LNCAP (cell line): Measurements from ENCODE around the gene DEAF1.
A peak's percentile ranks its signal among the peaks of the same experiment; 100 is the strongest.

Experiments used
- TF ChIP-seq, protein P1 (sequence below): fragments of 450-650 bp; IDR thresholded peaks from 2 replicates; pipeline ENCODE4 v1.5.1; 2017; ENCODE audit warnings: mild to moderate bottlenecking

The DEAF1 gene

DNA sequence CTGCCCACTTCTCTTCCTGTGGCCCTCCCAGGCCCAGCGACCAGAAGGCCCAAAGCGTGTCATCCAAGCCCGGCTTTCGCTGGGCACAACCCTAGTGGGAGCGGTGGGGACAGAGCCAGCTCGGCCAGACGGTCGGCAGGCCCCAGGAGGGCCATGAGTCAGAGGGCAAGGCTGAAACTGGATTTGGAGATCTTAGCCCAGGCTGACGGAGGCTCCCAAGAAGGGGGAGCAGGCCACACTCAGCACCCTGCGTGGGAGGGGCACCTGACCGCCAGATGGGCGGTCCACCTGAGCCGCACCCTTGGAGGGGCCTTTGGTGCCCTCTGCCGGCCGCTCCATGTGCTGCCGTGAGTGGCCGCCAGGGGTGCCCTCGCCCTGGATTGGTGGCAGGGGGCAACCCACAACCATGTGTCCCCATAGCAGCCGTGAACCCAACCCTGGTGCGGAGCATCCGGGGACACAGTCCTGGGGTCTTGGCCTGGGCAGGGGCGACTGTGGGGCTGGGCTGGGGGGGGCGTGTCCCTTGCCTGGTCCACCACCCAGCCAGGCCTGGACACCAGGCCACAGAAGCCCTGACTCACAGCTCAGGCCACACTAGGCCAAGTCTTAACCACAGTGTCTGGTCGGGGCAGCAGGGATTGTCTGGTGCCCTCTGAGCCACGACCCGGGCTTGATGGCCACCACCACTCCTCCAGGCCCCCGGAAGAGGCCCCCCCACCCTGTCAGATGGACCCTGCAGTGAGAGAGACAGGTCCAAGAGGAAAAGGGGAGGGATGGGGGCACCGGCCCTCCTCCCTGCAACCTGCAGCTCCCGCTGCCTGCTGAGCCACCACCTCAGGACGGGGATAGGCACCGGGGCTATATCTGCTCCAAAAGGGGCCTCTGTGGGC lies 33.1 kb upstream of the DEAF1 start:
- TF ChIP-seq, protein P1, sequence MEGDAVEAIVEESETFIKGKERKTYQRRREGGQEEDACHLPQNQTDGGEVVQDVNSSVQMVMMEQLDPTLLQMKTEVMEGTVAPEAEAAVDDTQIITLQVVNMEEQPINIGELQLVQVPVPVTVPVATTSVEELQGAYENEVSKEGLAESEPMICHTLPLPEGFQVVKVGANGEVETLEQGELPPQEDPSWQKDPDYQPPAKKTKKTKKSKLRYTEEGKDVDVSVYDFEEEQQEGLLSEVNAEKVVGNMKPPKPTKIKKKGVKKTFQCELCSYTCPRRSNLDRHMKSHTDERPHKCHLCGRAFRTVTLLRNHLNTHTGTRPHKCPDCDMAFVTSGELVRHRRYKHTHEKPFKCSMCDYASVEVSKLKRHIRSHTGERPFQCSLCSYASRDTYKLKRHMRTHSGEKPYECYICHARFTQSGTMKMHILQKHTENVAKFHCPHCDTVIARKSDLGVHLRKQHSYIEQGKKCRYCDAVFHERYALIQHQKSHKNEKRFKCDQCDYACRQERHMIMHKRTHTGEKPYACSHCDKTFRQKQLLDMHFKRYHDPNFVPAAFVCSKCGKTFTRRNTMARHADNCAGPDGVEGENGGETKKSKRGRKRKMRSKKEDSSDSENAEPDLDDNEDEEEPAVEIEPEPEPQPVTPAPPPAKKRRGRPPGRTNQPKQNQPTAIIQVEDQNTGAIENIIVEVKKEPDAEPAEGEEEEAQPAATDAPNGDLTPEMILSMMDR, result peak; percentile 92

DNA sequence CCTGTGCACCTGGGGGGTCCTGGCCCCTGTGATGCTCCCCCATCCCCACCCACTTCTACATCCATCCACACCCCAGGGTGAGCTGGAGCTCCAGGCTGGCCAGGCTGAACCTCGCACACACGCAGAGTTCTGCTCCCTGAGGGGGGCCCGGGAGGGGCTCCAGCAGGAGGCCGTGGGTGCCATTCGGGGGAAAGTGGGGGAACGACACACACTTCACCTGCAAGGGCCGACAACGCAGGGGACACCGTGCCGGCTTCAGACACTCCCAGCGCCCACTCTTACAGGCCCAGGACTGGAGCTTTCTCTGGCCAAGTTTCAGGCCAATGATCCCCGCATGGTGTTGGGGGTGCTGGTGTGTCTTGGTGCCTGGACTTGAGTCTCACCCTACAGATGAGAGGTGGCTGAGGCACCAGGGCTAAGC lies 32.3 kb upstream of the DEAF1 start:
- TF ChIP-seq, protein P1, result no peak

DNA sequence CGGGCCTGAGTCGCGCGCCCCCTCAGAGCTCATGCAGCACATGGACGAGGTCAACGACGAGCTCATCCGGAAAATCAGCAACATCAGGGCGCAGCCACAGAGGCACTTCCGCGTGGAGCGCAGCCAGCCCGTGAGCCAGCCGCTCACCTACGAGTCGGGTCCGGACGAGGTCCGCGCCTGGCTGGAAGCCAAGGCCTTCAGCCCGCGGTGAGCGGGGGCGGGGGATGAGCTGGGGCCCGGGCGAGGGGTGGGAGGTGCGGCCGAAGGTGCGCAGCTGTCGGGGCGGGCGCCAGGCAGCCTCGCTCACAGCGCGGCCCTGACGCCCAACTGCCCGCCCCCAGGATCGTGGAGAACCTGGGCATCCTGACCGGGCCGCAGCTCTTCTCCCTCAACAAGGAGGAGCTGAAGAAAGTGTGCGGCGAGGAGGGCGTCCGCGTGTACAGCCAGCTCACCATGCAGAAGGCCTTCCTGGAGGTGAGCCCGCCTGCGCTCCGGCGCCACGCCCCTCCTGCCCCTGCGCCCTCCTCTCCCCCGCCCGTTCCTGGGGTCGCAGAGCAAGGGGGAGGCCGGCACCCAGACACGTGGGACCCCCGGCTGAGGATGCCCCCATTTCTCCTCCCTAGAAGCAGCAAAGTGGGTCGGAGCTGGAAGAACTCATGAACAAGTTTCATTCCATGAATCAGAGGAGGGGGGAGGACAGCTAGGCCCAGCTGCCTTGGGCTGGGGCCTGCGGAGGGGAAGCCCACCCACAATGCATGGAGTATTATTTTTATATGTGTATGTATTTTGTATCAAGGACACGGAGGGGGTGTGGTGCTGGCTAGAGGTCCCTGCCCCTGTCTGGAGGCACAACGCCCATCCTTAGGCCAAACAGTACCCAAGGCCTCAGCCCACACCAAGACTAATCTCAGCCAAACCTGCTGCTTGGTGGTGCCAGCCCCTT lies 31.5 kb upstream of the DEAF1 start:
- TF ChIP-seq, protein P1, result no peak

DNA sequence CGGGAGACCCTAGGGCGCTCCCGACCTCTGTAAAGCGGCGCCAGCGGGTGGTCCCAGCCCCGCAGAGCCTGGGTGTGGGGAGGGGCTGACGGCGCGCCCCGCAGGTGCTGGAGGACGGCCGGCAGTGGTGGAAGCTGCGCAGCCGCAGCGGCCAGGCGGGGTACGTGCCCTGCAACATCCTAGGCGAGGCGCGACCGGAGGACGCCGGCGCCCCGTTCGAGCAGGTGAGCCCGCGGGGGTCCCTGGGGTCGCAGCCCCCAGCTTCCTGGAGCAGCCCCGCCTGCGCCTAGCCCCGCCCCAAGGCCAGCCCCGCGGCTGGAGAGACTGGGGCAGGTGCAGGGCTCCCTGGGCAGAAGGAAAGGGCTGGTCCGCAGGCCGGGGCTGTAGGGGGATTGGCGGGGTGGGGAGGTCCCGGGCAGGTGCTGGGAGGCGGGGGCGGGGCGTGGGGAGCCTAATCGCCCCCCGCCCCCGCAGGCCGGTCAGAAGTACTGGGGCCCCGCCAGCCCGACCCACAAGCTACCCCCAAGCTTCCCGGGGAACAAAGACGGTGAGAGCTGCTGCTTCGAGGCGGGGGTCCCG lies 30.7 kb upstream of the DEAF1 start:
- TF ChIP-seq, protein P1, result no peak

DNA sequence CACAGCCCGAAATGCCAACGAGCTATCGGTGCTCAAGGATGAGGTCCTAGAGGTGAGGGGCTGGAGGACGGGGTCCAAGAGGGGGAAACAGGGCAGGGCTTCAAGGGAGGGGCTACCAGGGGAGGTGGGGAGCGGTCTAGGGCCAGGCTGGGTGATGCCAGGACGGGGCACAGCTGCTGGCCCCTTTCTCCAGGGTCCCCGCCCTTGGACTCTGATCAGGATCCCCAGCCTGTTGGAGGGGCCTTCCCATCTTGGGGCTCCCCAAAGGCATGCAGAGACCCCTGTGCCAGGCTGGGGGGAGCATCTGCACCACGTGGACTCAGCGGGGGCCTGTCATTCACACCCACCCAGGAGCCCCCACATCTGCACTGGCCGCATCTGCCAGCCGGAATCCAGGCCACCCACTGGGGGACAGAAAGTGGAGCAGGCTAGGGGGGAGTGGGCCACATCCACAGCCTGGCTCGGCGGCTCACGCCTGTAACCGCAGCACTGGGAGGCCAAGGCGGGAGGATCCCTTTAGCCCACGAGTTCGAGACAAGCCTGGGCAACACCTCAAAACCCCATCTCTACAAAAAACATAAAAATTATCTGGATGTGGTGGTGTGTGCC lies 29.9 kb upstream of the DEAF1 start:
- TF ChIP-seq, protein P1, result no peak

DNA sequence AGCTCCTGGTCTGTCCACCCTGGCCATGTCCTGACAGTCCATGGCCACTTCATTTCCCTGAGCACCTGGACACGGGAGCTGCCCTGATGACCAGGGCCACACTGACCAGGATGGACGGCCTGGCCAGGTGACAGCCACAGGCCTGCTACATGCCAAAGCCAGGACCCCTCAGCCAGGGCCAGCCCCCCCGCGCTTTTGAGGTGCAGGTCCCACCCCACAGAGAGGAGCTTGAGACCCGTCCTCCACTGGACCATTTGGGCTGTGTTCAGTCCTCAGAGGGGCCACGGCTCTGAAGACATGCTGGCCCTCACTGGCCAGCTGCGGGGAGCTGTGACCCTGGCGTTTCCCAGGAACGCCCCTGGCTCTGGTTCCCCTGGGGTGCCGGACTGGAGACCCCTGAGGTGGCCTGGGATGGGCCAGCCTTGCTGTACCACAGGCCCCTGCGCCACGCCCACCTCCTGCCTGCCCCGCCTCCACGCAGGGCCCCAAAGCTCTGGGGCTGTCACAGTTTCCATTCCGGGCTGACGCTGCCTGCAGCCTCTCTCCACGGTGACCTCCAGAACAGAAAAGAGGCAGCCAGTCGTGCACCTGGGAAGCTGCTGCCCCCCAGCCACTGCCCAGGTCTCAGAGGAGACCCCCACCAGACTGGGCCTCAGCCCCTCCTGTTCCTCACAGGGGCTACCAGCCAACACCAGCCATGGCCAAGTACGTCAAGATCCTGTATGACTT lies 29.2 kb upstream of the DEAF1 start:
- TF ChIP-seq, protein P1, result no peak
